Naive thymus-derived CD4-positive, alpha-beta T cell (primary cell): ENCODE results near the gene DYSF. TPM values are rescaled to one million over a fixed set of nuclear protein-coding genes. Genes with fewer than 3 reads are reported as not detected.

ENCODE experiments used
- ATAC-seq: fragments of 150-1000 bp; cut with Tn5 transposase; 2 replicates; pipeline ENCODE4 v1.10.0; 2021; ENCODE audit warnings: mild to moderate bottlenecking, moderate library complexity
- CTCF ChIA-PET: fragments of 350-600 bp; sonication (Branson Sonifier 250); formaldehyde crosslinking; loops from one replicate; lab custom pipeline; 2021; ENCODE audit warnings: antibody characterized with exemption; lab: Charles Lee
- POLR2A ChIA-PET: fragments of 350-600 bp; sonication (Branson Sonifier 250); formaldehyde crosslinking; loops from one replicate; lab custom pipeline; 2021; ENCODE audit warnings: antibody characterized with exemption, inconsistent platforms; lab: Charles Lee
- DNase-seq, 9 donors: peaks; one replicate each; pipeline versions ENCODE4 v3.0.0 to v3.0.0-alpha.2; 2020 to 2022; ENCODE audit warnings: mixed read lengths in 1 of 9
- H3K27ac ChIP-seq: one replicate; pipeline ENCODE4 v1.7.0; 2013; ENCODE audit warnings: mild to moderate bottlenecking, low read depth, low read length, moderate library complexity
- H3K27me3 ChIP-seq, 2 donors: one replicate each; pipeline ENCODE4 v1.7.0; 2013; ENCODE audit warnings: low read length in 2 of 2, mild to moderate bottlenecking in 2 of 2, moderate library complexity in 2 of 2; ENCODE audit not compliant: control insufficient read depth in 2 of 2, insufficient read depth in 2 of 2
- H3K36me3 ChIP-seq, 3 experiments: 1 replicate in 2 of 3; 2 replicates in 1 of 3; pipeline ENCODE4 v1.7.0; 2013; ENCODE audit warnings: low read length in 3 of 3, mild to moderate bottlenecking in 3 of 3, moderate library complexity in 1 of 3; ENCODE audit not compliant: insufficient read depth in 3 of 3, control insufficient read depth in 2 of 3
- H3K4me1 ChIP-seq, 2 donors: one replicate each; pipeline ENCODE4 v1.7.0; 2013; ENCODE audit warnings: low read length in 2 of 2, mild to moderate bottlenecking in 2 of 2, moderate library complexity in 1 of 2; ENCODE audit not compliant: control insufficient read depth in 2 of 2, insufficient read depth in 2 of 2
- H3K4me3 ChIP-seq: 2 replicates; pipeline ENCODE4 v1.7.0; 2013; ENCODE audit warnings: mild to moderate bottlenecking, low read length
- H3K9me3 ChIP-seq, 3 experiments: 1 replicate in 2 of 3; 2 replicates in 1 of 3; pipeline ENCODE4 v1.7.0; 2013; ENCODE audit warnings: low read length in 3 of 3; ENCODE audit not compliant: control insufficient read depth in 2 of 3
- H3K27ac Mint-ChIP-seq, 9 donors: one replicate each; pipeline ENCODE4 v1.8.0; 2020 to 2022; ENCODE audit warnings: mixed read lengths in 9 of 9, mild to moderate bottlenecking in 8 of 9, moderate library complexity in 5 of 9, inconsistent platforms in 2 of 9
- H3K27me3 Mint-ChIP-seq, 5 donors: one replicate each; pipeline ENCODE4 v1.8.0; 2021 to 2022; ENCODE audit warnings: mixed read lengths in 5 of 5, mild to moderate bottlenecking in 1 of 5
- H3K36me3 Mint-ChIP-seq, 5 donors: one replicate each; pipeline ENCODE4 v1.8.0; 2020 to 2022; ENCODE audit warnings: mixed read lengths in 5 of 5, mild to moderate bottlenecking in 3 of 5, inconsistent platforms in 1 of 5
- H3K4me1 Mint-ChIP-seq, 7 donors: one replicate each; pipeline ENCODE4 v1.8.0; 2020 to 2022; ENCODE audit warnings: mixed read lengths in 7 of 7, mild to moderate bottlenecking in 3 of 7, inconsistent platforms in 1 of 7
- H3K4me3 Mint-ChIP-seq, 10 donors: one replicate each; pipeline ENCODE4 v1.8.0; 2020 to 2022; ENCODE audit warnings: mild to moderate bottlenecking in 10 of 10, mixed read lengths in 10 of 10, moderate library complexity in 6 of 10, inconsistent platforms in 2 of 10
- H3K9me3 Mint-ChIP-seq, 11 donors: one replicate each; pipeline ENCODE4 v1.8.0; 2020 to 2022; ENCODE audit warnings: mixed read lengths in 11 of 11, mild to moderate bottlenecking in 4 of 11, inconsistent platforms in 1 of 11, moderate library complexity in 1 of 11
- intact Hi-C, 2 donors: fragments of 100-400 bp; cut with micrococcal nuclease; formaldehyde crosslinking; loops; one replicate each; pipeline ENCODE4 v1.15.1; 2023
- polyA plus RNA-seq, 2 donors: library from polyadenylated mRNA; unstranded; fragments of 300-500 nt; fragmentation: Illumina TruSeq; gene quantifications; one replicate each; pipeline ENCODE4 v1.2.3, GENCODE V29; 2021
- total RNA-seq, 6 experiments: library from RNA in 5 of 6; stranded (reverse) in 5 of 6; gene quantifications; 1 replicate in 5 of 6; 2 replicates in 1 of 6; pipeline ENCODE4 v1.2.3 and lab custom pipeline; 2021 to 2026

DYSF gene
- total and polyA plus RNA-seq, 7 experiments from 2014 or later = 0.14 to 28.2 (median 0.32) TPM; not detected in 2

GRCh38 chr2:71576541-71576940 is 123.2 kb downstream of the DYSF start:
- H3K27me3 Mint-ChIP-seq = peaks cover 0 to 4% (median 0%) of the 10 kb centered on the region in 5 donors
- ChIA-PET CTCF (no interaction called here), POLR2A (no interaction called here)
- H3K36me3 Mint-ChIP-seq = no peaks in the 10 kb centered on the region
- no peak overlapping the region for H3K27ac ChIP-seq
- H3K36me3 ChIP-seq = no peaks in the 10 kb centered on the region
- ATAC-seq (no peak), DNase-seq (no peak)
- no peaks in the 10 kb centered on the region for H3K4me1 ChIP-seq
- H3K9me3 ChIP-seq = peaks cover 0 to 8% (median 0%) of the 10 kb centered on the region in 3 experiments
- H3K4me1 Mint-ChIP-seq = no peaks in the 10 kb centered on the region
- H3K4me3 Mint-ChIP-seq = no peak overlapping the region
- no peak overlapping the region for H3K4me3 ChIP-seq
- no peak overlapping the region for H3K27ac Mint-ChIP-seq
- intact Hi-C loops = no loop called here
- H3K9me3 Mint-ChIP-seq = no peaks in the 10 kb centered on the region
- H3K27me3 ChIP-seq = no peaks in the 10 kb centered on the region

DNA sequence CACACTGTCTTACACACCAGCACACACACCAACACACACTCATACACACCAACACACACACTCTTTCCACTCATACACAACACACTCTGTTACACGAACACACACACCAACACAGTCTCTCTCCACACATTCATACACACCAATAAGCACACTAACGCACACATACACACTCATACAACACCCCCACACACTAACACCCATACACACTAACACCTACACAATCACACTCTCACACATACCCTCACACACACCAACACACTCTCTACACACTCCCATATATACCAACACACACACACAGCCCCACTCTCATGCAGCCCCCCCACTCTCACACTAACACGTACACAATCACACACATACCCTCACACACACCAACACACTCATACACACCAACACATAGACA is 123.8 kb downstream of the DYSF start:
- Mint-ChIP-seq H3K4me3 (no peak overlapping the region), H3K27ac (no peak overlapping the region), H3K36me3 (no peaks in the 10 kb centered on the region), H3K9me3 (no peaks in the 10 kb centered on the region), H3K27me3 (peaks cover 0 to 4% (median 0%) of the 10 kb centered on the region in 5 donors), H3K4me1 (no peaks in the 10 kb centered on the region)
- Histone ChIP-seq H3K4me3 (no peak overlapping the region), H3K27me3 (no peaks in the 10 kb centered on the region), H3K4me1 (no peaks in the 10 kb centered on the region), H3K36me3 (no peaks in the 10 kb centered on the region), H3K9me3 (peaks cover 0 to 1% (median 0%) of the 10 kb centered on the region in 3 experiments), H3K27ac (no peak overlapping the region)
- CTCF ChIA-PET = no interaction called here
- intact Hi-C loops = no loop called here
- POLR2A ChIA-PET = no interaction called here
- ATAC-seq (no peak), DNase-seq (no peak)

- ChIA-PET POLR2A (no interaction called here), CTCF (no interaction called here)
- Histone ChIP-seq H3K27me3 (no peaks in the 10 kb centered on the region), H3K9me3 (no peaks in the 10 kb centered on the region), H3K4me1 (no peaks in the 10 kb centered on the region), H3K36me3 (no peaks in the 10 kb centered on the region), H3K27ac (no peak overlapping the region), H3K4me3 (no peak overlapping the region)
- H3K36me3 Mint-ChIP-seq = no peaks in the 10 kb centered on the region
- H3K4me3 Mint-ChIP-seq = no peak overlapping the region
- intact Hi-C loops = no loop called here
- H3K27ac Mint-ChIP-seq = no peak overlapping the region
- DNase-seq = no peak
- H3K9me3 Mint-ChIP-seq = no peaks in the 10 kb centered on the region
- no peak for ATAC-seq
- no peaks in the 10 kb centered on the region for H3K4me1 Mint-ChIP-seq
- peaks cover 0 to 1% (median 0%) of the 10 kb centered on the region in 5 donors for H3K27me3 Mint-ChIP-seq
Observed at GRCh38 chr2:71578767-71579342, 125.5 kb downstream of the DYSF start.

- H3K27ac Mint-ChIP-seq = no peak overlapping the region
- Histone ChIP-seq H3K4me3 (no peak overlapping the region), H3K9me3 (no peaks in the 10 kb centered on the region), H3K27me3 (no peaks in the 10 kb centered on the region), H3K4me1 (no peaks in the 10 kb centered on the region), H3K36me3 (no peaks in the 10 kb centered on the region), H3K27ac (no peak overlapping the region)
- H3K36me3 Mint-ChIP-seq = no peaks in the 10 kb centered on the region
- ATAC-seq (no peak), DNase-seq (no peak)
- H3K9me3 Mint-ChIP-seq = no peaks in the 10 kb centered on the region
- POLR2A ChIA-PET = no interaction called here
- H3K4me1 Mint-ChIP-seq = no peaks in the 10 kb centered on the region
- H3K4me3 Mint-ChIP-seq = no peak overlapping the region
- intact Hi-C loops = no loop called here
- CTCF ChIA-PET = no interaction called here
- no peaks in the 10 kb centered on the region for H3K27me3 Mint-ChIP-seq
Observed at GRCh38 chr2:71581026-71581425, 127.7 kb downstream of the DYSF start.

DNA sequence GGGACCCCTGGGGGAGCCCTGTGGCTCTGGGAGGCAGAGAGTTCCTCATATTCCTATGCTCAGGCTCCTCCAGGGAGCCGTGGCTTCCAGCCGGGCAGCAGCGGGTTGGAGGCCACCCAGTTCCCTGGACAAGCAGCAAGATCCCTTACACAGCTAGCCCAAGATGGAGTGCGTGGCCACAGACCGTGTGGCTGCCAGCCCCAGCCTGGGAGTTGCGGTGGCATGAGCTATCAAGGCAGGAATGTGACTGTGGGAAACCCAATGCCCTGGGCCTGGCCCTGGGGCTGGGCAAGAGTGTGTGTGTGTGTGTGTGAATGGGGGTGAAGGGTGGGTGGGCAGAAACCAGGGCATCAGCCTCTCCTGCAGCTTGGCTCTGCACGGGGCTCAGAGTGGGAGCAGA is 130.5 kb downstream of the DYSF start:
- Mint-ChIP-seq H3K27me3 (no peaks in the 10 kb centered on the region), H3K36me3 (no peaks in the 10 kb centered on the region), H3K4me3 (no peak overlapping the region), H3K27ac (no peak overlapping the region), H3K9me3 (no peaks in the 10 kb centered on the region), H3K4me1 (no peaks in the 10 kb centered on the region)
- Histone ChIP-seq H3K4me3 (no peak overlapping the region), H3K9me3 (no peaks in the 10 kb centered on the region), H3K4me1 (no peaks in the 10 kb centered on the region), H3K27ac (no peak overlapping the region), H3K36me3 (no peaks in the 10 kb centered on the region), H3K27me3 (no peaks in the 10 kb centered on the region)
- no peak for ATAC-seq
- DNase-seq = no peak
- ChIA-PET CTCF (no interaction called here), POLR2A (no interaction called here)
- intact Hi-C loops = no loop called here

DNA sequence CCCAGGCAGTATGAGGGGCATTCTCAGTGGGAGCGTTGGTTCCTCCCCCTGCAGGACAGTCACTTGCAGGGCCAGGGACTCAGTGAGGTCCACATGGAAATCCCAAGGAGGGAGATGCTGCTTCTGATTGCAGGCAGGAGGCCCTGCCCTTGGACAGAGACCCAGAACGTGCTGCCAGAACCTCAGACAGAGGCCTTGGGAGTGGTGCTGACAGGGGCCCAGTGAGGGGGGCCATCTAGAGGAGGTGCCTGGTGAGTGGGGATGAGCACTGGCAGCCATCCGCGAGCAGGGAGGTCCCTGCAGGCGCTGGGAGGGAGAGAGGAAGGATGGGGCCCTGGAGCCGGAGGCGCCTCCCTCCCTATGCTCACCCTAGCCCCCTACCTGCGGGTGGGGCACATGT is 133.1 kb downstream of the DYSF start:
- ATAC-seq (no peak), DNase-seq (no peak)
- intact Hi-C loops = no loop called here
- no peaks in the 10 kb centered on the region for H3K4me1 Mint-ChIP-seq
- no peaks in the 10 kb centered on the region for H3K4me1 ChIP-seq
- no peaks in the 10 kb centered on the region for H3K27me3 Mint-ChIP-seq
- H3K36me3 ChIP-seq = no peaks in the 10 kb centered on the region
- POLR2A ChIA-PET = no interaction called here
- no peaks in the 10 kb centered on the region for H3K36me3 Mint-ChIP-seq
- no peaks in the 10 kb centered on the region for H3K9me3 ChIP-seq
- no peak overlapping the region for H3K4me3 Mint-ChIP-seq
- no peak overlapping the region for H3K4me3 ChIP-seq
- H3K27ac ChIP-seq = no peak overlapping the region
- H3K9me3 Mint-ChIP-seq = no peaks in the 10 kb centered on the region
- no peaks in the 10 kb centered on the region for H3K27me3 ChIP-seq
- CTCF ChIA-PET = no interaction called here
- H3K27ac Mint-ChIP-seq = no peak overlapping the region

DNA sequence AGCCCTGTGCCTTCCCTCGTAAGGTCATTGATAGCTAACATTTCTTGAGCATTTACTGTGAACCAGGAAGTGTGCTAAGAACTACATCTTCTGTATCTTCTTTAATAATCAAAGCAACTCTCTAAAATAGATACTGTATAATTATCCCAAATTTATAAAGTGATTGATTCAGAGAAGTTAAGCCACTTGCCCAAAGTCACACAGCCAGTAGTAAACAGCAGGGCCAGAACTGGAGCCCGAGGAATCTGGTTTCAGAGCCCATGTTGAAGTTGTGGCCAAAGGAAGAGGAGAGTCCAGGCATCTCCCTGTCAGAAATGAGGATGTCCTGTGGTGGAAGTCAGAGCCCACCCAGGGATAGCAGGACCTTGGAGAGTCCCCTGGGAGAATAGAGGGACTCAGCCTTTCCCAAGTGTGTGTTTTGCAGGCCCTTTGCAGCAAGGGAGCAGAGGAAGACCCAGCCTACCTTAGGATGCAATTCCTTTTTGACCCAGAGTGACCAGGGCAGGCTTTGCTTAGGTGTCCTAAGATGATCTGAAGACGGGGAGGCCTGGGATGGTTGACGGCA is 134.2 kb downstream of the DYSF start:
- Mint-ChIP-seq H3K9me3 (no peaks in the 10 kb centered on the region), H3K36me3 (no peaks in the 10 kb centered on the region), H3K27me3 (no peaks in the 10 kb centered on the region), H3K4me3 (no peak overlapping the region), H3K27ac (no peak overlapping the region), H3K4me1 (no peaks in the 10 kb centered on the region)
- ChIA-PET CTCF (no interaction called here), POLR2A (no interaction called here)
- Histone ChIP-seq H3K9me3 (no peaks in the 10 kb centered on the region), H3K27me3 (no peaks in the 10 kb centered on the region), H3K4me1 (no peaks in the 10 kb centered on the region), H3K4me3 (no peak overlapping the region), H3K27ac (no peak overlapping the region), H3K36me3 (no peaks in the 10 kb centered on the region)
- intact Hi-C loops = no loop called here
- DNase-seq (no peak), ATAC-seq (no peak)
